Keratinocyte (primary cell): ENCODE results near the gene EPHA10.

Source experiments
- CTCF ChIP-seq, 3 experiments: IDR thresholded peaks in 1 of 3; conservative IDR thresholded peaks in 1 of 3; optimal IDR thresholded peaks in 1 of 3; 2 replicates in 2 of 3; 3 replicates in 1 of 3; pipeline versions ENCODE3 to v1.5.1; 2011; ENCODE audit warnings: low read length in 3 of 3, mild to moderate bottlenecking in 3 of 3, moderate library complexity in 2 of 3, control low read depth in 1 of 3, inconsistent platforms in 1 of 3; ENCODE audit not compliant: insufficient read depth in 2 of 3; ENCODE audit errors: extremely low read depth in 1 of 3
- EZH2 ChIP-seq: IDR thresholded peaks from one replicate; pipeline ENCODE4 v1.6.1; 2012; ENCODE audit warnings: inconsistent platforms, mild to moderate bottlenecking, low read length, moderate library complexity

DNA sequence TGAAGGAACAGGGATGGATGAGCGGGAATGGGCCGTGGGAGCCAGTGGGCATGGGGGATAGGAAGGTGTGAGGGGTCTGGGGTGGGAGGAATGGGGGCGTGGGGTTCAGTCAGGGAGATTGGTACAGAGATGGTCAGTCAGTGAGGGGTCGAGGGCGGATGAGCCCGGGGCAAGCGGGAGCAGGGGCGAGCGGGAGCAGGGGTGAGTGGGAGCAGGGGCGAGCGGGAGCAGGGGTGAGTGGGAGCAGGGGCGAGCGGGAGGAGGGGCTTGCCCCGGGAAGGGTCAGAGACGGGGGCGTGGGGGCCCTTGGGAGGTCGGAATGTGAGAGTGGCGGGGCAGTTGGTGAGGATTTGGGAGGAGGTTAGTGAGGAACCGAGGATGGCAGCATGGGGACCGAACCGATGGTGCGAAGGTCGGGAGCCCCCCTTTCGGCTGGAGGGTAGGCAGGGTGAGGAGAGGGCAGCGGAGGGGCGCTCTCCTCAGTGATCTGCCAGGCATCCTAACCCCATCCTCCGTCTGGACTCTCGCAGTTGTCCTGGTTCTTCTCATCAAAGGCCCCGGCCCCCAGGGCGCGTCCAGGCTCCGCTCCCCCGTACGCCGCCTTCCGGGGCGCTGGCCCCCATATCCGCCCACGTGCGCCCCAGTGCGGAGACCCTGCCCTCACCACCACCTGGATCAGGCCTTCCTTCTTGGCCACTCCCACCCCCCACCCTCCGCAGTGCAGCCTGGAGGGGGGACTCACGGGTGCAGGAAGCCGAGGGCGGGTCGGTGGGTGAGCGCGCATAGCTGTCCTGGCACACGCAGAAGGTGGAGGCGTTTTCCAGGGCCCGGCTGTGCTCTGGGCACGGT is 11.2 kb downstream of the EPHA10 start:
- TF ChIP-seq CTCF (optimal IDR thresholded peaks at IDR 0.05 in 1 of 3, IDR thresholded peaks at IDR 0.05 in 1 of 3, conservative IDR thresholded peaks at IDR 0.05 in 1 of 3; ENCODE audit: extremely low read depth in 1 of 3, insufficient read depth in 2 of 3, low read length in 3 of 3) (no peak), EZH2 (peak; percentile 98)
